ENCODE measurements around the gene GP9. TPM values are rescaled to one million over a fixed set of nuclear protein-coding genes. Genes with fewer than 3 reads are reported as not detected.

Gene GP9
- total and polyA plus RNA-seq, 8 donors: 1.1 to 2.7 (median 2.1) TPM; not detected in 1

DNA sequence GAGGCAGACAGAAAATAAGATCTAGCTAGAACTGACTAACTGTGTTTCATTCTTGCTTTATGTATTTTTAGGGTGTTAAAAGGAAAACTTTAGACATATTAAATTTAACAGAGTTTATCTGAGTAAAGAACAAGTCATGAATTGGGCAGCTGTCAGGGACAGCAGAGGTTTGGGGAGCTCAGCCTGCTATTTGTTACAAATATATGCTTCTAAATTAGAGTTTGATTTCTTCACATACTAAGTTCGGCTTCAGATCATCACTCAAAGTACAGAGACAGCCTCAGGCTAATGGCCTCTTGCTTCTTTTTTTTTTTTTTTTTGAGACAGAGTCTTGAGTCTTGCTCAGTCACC lies 37.6 kb upstream of the GP9 start:
- no peaks in the 10 kb centered on the region for H3K9me3 ChIP-seq
- no peaks in the 10 kb centered on the region for H3K36me3 ChIP-seq
- TF ChIP-seq, protein P1, sequence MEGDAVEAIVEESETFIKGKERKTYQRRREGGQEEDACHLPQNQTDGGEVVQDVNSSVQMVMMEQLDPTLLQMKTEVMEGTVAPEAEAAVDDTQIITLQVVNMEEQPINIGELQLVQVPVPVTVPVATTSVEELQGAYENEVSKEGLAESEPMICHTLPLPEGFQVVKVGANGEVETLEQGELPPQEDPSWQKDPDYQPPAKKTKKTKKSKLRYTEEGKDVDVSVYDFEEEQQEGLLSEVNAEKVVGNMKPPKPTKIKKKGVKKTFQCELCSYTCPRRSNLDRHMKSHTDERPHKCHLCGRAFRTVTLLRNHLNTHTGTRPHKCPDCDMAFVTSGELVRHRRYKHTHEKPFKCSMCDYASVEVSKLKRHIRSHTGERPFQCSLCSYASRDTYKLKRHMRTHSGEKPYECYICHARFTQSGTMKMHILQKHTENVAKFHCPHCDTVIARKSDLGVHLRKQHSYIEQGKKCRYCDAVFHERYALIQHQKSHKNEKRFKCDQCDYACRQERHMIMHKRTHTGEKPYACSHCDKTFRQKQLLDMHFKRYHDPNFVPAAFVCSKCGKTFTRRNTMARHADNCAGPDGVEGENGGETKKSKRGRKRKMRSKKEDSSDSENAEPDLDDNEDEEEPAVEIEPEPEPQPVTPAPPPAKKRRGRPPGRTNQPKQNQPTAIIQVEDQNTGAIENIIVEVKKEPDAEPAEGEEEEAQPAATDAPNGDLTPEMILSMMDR (IDR thresholded peaks at IDR 0.05): no peak
- DNase-seq: no peak
- peaks cover 17 to 45% of the 10 kb centered on the region in 2 donors for H3K4me1 ChIP-seq
- intact Hi-C loops (cut with DNase I): no loop called here
- peak overlapping the region; percentile 33 to 57 for H3K27ac ChIP-seq
- ATAC-seq: no peak
- H3K4me3 ChIP-seq: no peak overlapping the region
- H3K27me3 ChIP-seq: no peaks in the 10 kb centered on the region

DNA sequence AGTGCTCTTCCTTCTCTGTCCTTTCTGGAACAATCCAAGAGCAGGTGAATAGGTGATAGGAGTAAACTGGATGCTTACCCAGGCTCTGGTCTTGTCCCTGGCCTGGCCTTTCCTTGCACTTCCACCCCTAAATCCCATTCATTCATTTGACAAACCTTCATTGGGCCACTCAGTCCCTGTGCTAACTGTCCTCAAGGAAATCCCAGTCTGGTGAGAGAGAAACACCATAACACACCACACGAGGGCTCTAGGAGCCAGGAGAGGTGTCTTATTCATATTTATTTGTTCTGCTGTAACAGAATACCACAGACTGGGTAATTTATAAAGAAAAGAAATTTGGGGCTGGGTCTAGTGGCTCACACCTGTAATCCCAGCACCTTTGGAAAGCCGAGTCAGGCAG lies 36.7 kb upstream of the GP9 start:
- intact Hi-C loops (cut with DNase I): no loop called here

DNA sequence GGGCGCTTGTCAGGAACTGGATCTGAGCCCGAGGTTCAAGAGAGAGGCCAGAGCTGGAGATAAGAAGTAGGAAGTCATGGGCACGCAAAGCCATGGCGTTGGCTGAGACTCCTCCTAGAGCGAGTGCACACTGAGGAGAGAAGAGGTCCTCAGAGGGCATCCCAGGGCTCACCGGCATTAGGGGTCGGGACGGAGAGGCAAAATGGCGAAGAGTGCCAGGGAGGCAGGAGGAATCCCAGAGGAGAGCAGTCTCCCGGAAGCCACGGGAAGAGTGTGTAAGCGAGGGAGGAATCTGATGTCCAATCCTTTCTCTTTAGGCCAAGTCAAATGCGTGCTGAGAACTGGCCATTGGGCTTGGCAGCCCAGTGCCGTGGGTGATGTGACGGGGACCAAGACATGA lies 35.5 kb upstream of the GP9 start:
- H3K27ac ChIP-seq: peak overlapping the region in 1 of 2 donors; percentile 69
- H3K4me1 ChIP-seq: peaks cover 15 to 45% of the 10 kb centered on the region in 2 donors
- TF ChIP-seq, protein P1 (IDR thresholded peaks at IDR 0.05): no peak
- ATAC-seq: no peak
- no peaks in the 10 kb centered on the region for H3K27me3 ChIP-seq
- H3K36me3 ChIP-seq: no peaks in the 10 kb centered on the region
- no peaks in the 10 kb centered on the region for H3K9me3 ChIP-seq
- intact Hi-C loops (cut with DNase I): no loop called here
- DNase-seq: peak in 1 of 4 donors; percentile 41
- H3K4me3 ChIP-seq: no peak overlapping the region

More for the DNA sequence above, 36.7 kb upstream of the GP9 start:
- Histone ChIP-seq H3K36me3 (no peaks in the 10 kb centered on the region), H3K27me3 (no peaks in the 10 kb centered on the region), H3K9me3 (no peaks in the 10 kb centered on the region), H3K4me1 (peaks cover 15 to 45% of the 10 kb centered on the region in 2 donors), H3K4me3 (no peak overlapping the region), H3K27ac (no peak overlapping the region)
- ATAC-seq: no peak
- no peak for DNase-seq
- TF ChIP-seq, protein P1 (IDR thresholded peaks at IDR 0.05): no peak

GRCh38 chr3:129025691-129026435 lies 34.7 kb upstream of the GP9 start:
- TF ChIP-seq, protein P1 (IDR thresholded peaks at IDR 0.05): no peak
- peak overlapping the region in 1 of 2 donors; percentile 69 for H3K27ac ChIP-seq
- no peak overlapping the region for H3K4me3 ChIP-seq
- no peaks in the 10 kb centered on the region for H3K9me3 ChIP-seq
- peaks cover 15 to 45% of the 10 kb centered on the region in 2 donors for H3K4me1 ChIP-seq
- intact Hi-C loops (cut with DNase I): no loop called here
- peak in 2 of 4 donors; percentile 51 to 86 for DNase-seq
- no peak for ATAC-seq
- H3K27me3 ChIP-seq: no peaks in the 10 kb centered on the region
- no peaks in the 10 kb centered on the region for H3K36me3 ChIP-seq

- H3K27me3 ChIP-seq: no peaks in the 10 kb centered on the region
- TF ChIP-seq, protein P1 (IDR thresholded peaks at IDR 0.05): peak; percentile 64 to 73
- H3K27ac ChIP-seq: peak overlapping the region in 1 of 2 donors; percentile 69
- H3K36me3 ChIP-seq: no peaks in the 10 kb centered on the region
- no peaks in the 10 kb centered on the region for H3K9me3 ChIP-seq
- DNase-seq: peak in 3 of 4 donors; percentile 90 to 94 (median 92)
- H3K4me3 ChIP-seq: peak overlapping the region; percentile 24 to 41
- H3K4me1 ChIP-seq: peaks cover 15 to 42% of the 10 kb centered on the region in 2 donors
- ATAC-seq: peak; percentile 97
- intact Hi-C loops (cut with DNase I): no loop called here
Measured at GRCh38 chr3:129026728-129027543, 33.6 kb upstream of the GP9 start.

All from left lung (tissue), 10 donors.